IPS-20b (cell line): ENCODE data around the gene CDK6.

Experiments used
- H3K27ac ChIP-seq: one replicate; pipeline ENCODE4 v1.5.1; 2013; ENCODE audit warnings: low read length
- H3K27me3 ChIP-seq: 2 replicates; pipeline ENCODE4 v1.6.1; 2013; ENCODE audit warnings: mild to moderate bottlenecking, low read length, inconsistent platforms; ENCODE audit not compliant: insufficient read depth
- H3K36me3 ChIP-seq: 2 replicates; pipeline ENCODE4 v1.6.1; 2013; ENCODE audit warnings: low read depth, mild to moderate bottlenecking, inconsistent platforms, low read length, moderate library complexity; ENCODE audit not compliant: insufficient read depth
- H3K4me1 ChIP-seq: 2 replicates; pipeline ENCODE4 v1.6.1; 2013; ENCODE audit warnings: mild to moderate bottlenecking, control low read depth, inconsistent platforms, low read length, moderate library complexity; ENCODE audit not compliant: insufficient read depth
- H3K4me3 ChIP-seq: 2 replicates; pipeline ENCODE4 v1.5.1; 2013; ENCODE audit warnings: mild to moderate bottlenecking, low read length, inconsistent platforms
- H3K9ac ChIP-seq: 2 replicates; pipeline ENCODE4 v1.6.1; 2013; ENCODE audit warnings: low read depth, mild to moderate bottlenecking, inconsistent platforms, low read length, moderate library complexity
- H3K9me3 ChIP-seq: 2 replicates; pipeline ENCODE4 v1.6.1; 2013; ENCODE audit warnings: mild to moderate bottlenecking, low read depth, low read length, inconsistent platforms; ENCODE audit not compliant: insufficient read depth

Gene CDK6

GRCh38 chr7:92631850-92632487 is 204.4 kb downstream of the CDK6 start:
- no peak overlapping the region for H3K27ac ChIP-seq
- H3K4me3 ChIP-seq = no peak overlapping the region
- no peaks in the 10 kb centered on the region for H3K36me3 ChIP-seq
- no peak overlapping the region for H3K9ac ChIP-seq
- H3K4me1 ChIP-seq = peaks cover 24% of the 10 kb centered on the region
- no peaks in the 10 kb centered on the region for H3K27me3 ChIP-seq
- H3K9me3 ChIP-seq = no peaks in the 10 kb centered on the region

GRCh38 chr7:92631067-92631849 is 205.1 kb downstream of the CDK6 start:
- H3K27ac ChIP-seq = no peak overlapping the region

GRCh38 chr7:92629779-92630178 is 206.6 kb downstream of the CDK6 start:
- Histone ChIP-seq H3K4me3 (no peak overlapping the region), H3K9ac (no peak overlapping the region), H3K9me3 (no peaks in the 10 kb centered on the region), H3K4me1 (peaks cover 15% of the 10 kb centered on the region), H3K27me3 (no peaks in the 10 kb centered on the region), H3K36me3 (no peaks in the 10 kb centered on the region), H3K27ac (no peak overlapping the region)

More at GRCh38 chr7:92631067-92631849, 205.1 kb downstream of the CDK6 start:
- peaks cover 24% of the 10 kb centered on the region for H3K4me1 ChIP-seq
- H3K9me3 ChIP-seq = no peaks in the 10 kb centered on the region
- no peak overlapping the region for H3K9ac ChIP-seq
- no peaks in the 10 kb centered on the region for H3K27me3 ChIP-seq
- no peak overlapping the region for H3K4me3 ChIP-seq
- no peaks in the 10 kb centered on the region for H3K36me3 ChIP-seq

GRCh38 chr7:92627956-92628355 is 208.4 kb downstream of the CDK6 start:
- no peak overlapping the region for H3K27ac ChIP-seq
- no peaks in the 10 kb centered on the region for H3K27me3 ChIP-seq
- no peak overlapping the region for H3K4me3 ChIP-seq
- no peak overlapping the region for H3K9ac ChIP-seq
- no peaks in the 10 kb centered on the region for H3K9me3 ChIP-seq
- no peaks in the 10 kb centered on the region for H3K4me1 ChIP-seq
- H3K36me3 ChIP-seq = no peaks in the 10 kb centered on the region

- no peak overlapping the region for H3K27ac ChIP-seq
- no peaks in the 10 kb centered on the region for H3K36me3 ChIP-seq
These were observed 210.0 kb downstream of the CDK6 start for GRCh38 chr7:92626281-92626809.

GRCh38 chr7:92625617-92626016 is 210.8 kb downstream of the CDK6 start:
- Histone ChIP-seq H3K4me1 (no peaks in the 10 kb centered on the region), H3K36me3 (no peaks in the 10 kb centered on the region)

More at GRCh38 chr7:92626281-92626809, 210.0 kb downstream of the CDK6 start:
- Histone ChIP-seq H3K27me3 (no peaks in the 10 kb centered on the region), H3K9me3 (no peaks in the 10 kb centered on the region), H3K4me1 (no peaks in the 10 kb centered on the region), H3K4me3 (no peak overlapping the region), H3K9ac (no peak overlapping the region)

GRCh38 chr7:92624298-92624996 is 211.9 kb downstream of the CDK6 start:
- no peak overlapping the region for H3K4me3 ChIP-seq
- no peaks in the 10 kb centered on the region for H3K27me3 ChIP-seq
- H3K9me3 ChIP-seq = no peaks in the 10 kb centered on the region
- no peaks in the 10 kb centered on the region for H3K4me1 ChIP-seq
- H3K36me3 ChIP-seq = no peaks in the 10 kb centered on the region
- no peak overlapping the region for H3K27ac ChIP-seq
- H3K9ac ChIP-seq = no peak overlapping the region

More at GRCh38 chr7:92625617-92626016, 210.8 kb downstream of the CDK6 start:
- no peaks in the 10 kb centered on the region for H3K9me3 ChIP-seq
- no peak overlapping the region for H3K9ac ChIP-seq
- H3K4me3 ChIP-seq = no peak overlapping the region
- no peak overlapping the region for H3K27ac ChIP-seq
- no peaks in the 10 kb centered on the region for H3K27me3 ChIP-seq

GRCh38 chr7:92623544-92623943 is 212.8 kb downstream of the CDK6 start:
- H3K9me3 ChIP-seq = no peaks in the 10 kb centered on the region
- no peak overlapping the region for H3K9ac ChIP-seq
- no peaks in the 10 kb centered on the region for H3K36me3 ChIP-seq
- H3K27ac ChIP-seq = no peak overlapping the region
- no peaks in the 10 kb centered on the region for H3K4me1 ChIP-seq
- H3K4me3 ChIP-seq = no peak overlapping the region
- no peaks in the 10 kb centered on the region for H3K27me3 ChIP-seq

GRCh38 chr7:92622685-92623084 is 213.7 kb downstream of the CDK6 start:
- Histone ChIP-seq H3K9ac (no peak overlapping the region), H3K9me3 (no peaks in the 10 kb centered on the region), H3K27me3 (no peaks in the 10 kb centered on the region), H3K4me1 (no peaks in the 10 kb centered on the region), H3K36me3 (no peaks in the 10 kb centered on the region), H3K27ac (no peak overlapping the region), H3K4me3 (no peak overlapping the region)

GRCh38 chr7:92622030-92622429 is 214.3 kb downstream of the CDK6 start:
- no peaks in the 10 kb centered on the region for H3K9me3 ChIP-seq
- H3K9ac ChIP-seq = no peak overlapping the region
- H3K27ac ChIP-seq = no peak overlapping the region
- H3K27me3 ChIP-seq = no peaks in the 10 kb centered on the region
- H3K36me3 ChIP-seq = no peaks in the 10 kb centered on the region
- H3K4me3 ChIP-seq = no peak overlapping the region
- H3K4me1 ChIP-seq = no peaks in the 10 kb centered on the region

- Histone ChIP-seq H3K36me3 (no peaks in the 10 kb centered on the region), H3K27ac (no peak overlapping the region), H3K4me1 (no peaks in the 10 kb centered on the region), H3K4me3 (no peak overlapping the region), H3K9me3 (no peaks in the 10 kb centered on the region), H3K27me3 (no peaks in the 10 kb centered on the region), H3K9ac (no peak overlapping the region)
These were observed 214.8 kb downstream of the CDK6 start for GRCh38 chr7:92621561-92622023.
